OCI-LY1 (cell line): ENCODE measurements around the gene AKR1C2.
"Not testable (repeated sequence)": the region's sequence is repeated elsewhere in the genome, so short reads cannot be mapped to it uniquely, and the experiment has no call there.

Experiments used
- H2AFZ ChIP-seq: fragments of 200-600 bp; sonication (generic), shearing (Covaris generic); 2 replicates; pipeline ENCODE4 v1.6.0; 2014; ENCODE audit warnings: antibody characterized with exemption, mild to moderate bottlenecking, low read length
- H3F3A ChIP-seq: fragments of 200-600 bp; sonication (generic), shearing (Covaris generic); 2 replicates; pipeline ENCODE4 v1.6.0; 2014; ENCODE audit warnings: mild to moderate bottlenecking, antibody characterized with exemption, low read length, moderate library complexity; ENCODE audit not compliant: insufficient read depth
- H3K27ac ChIP-seq: fragments of 200-600 bp; sonication (generic); 2 replicates; pipeline ENCODE4 v1.5.1; 2014; ENCODE audit warnings: low read length, mixed run types, mild to moderate bottlenecking, low read depth; ENCODE audit not compliant: poor library complexity, severe bottlenecking
- H3K27me3 ChIP-seq: fragments of 200-600 bp; sonication (generic); 2 replicates; pipeline ENCODE4 v1.6.0; 2014; ENCODE audit warnings: antibody characterized with exemption, mild to moderate bottlenecking, low read length, moderate library complexity; ENCODE audit not compliant: insufficient read depth
- H3K36me3 ChIP-seq: fragments of 200-600 bp; sonication (generic); 2 replicates; pipeline ENCODE4 v1.6.1; 2014; ENCODE audit warnings: mild to moderate bottlenecking, antibody characterized with exemption, low read length, moderate library complexity, mixed read lengths; ENCODE audit not compliant: insufficient read depth
- H3K4me1 ChIP-seq: fragments of 200-600 bp; sonication (generic); 2 replicates; pipeline ENCODE4 v1.5.1; 2014; ENCODE audit warnings: mild to moderate bottlenecking, low read length, moderate library complexity; ENCODE audit not compliant: insufficient read depth, severe bottlenecking
- H3K4me2 ChIP-seq: fragments of 200-600 bp; sonication (generic), shearing (Covaris generic); 2 replicates; pipeline ENCODE4 v1.6.1; 2014; ENCODE audit warnings: low read length
- H3K4me3 ChIP-seq: fragments of 200-600 bp; sonication (generic); 2 replicates; pipeline ENCODE4 v1.5.1; 2014; ENCODE audit warnings: low read length, low read depth, mild to moderate bottlenecking, mixed read lengths; ENCODE audit not compliant: poor library complexity, severe bottlenecking
- H3K79me2 ChIP-seq: fragments of 200-600 bp; shearing (Covaris generic); 2 replicates; pipeline ENCODE4 v1.6.1; 2016; ENCODE audit warnings: mixed run types, low read length, mixed read lengths; ENCODE audit not compliant: insufficient read depth
- H3K9ac ChIP-seq: fragments of 200-600 bp; sonication (generic), shearing (Covaris generic); 2 replicates; pipeline ENCODE4 v1.6.1; 2014; ENCODE audit warnings: mild to moderate bottlenecking, low read length, mixed read lengths
- H3K9me2 ChIP-seq: fragments of 200-600 bp; sonication (generic), shearing (Covaris generic); 2 replicates; pipeline ENCODE4 v1.6.1; 2014; ENCODE audit warnings: low read depth, mild to moderate bottlenecking, low read length, mixed read lengths
- H3K9me3 ChIP-seq: fragments of 200-600 bp; shearing (Covaris generic); 2 replicates; pipeline ENCODE4 v1.6.1; 2014; ENCODE audit warnings: low read length, mixed read lengths
- H4K20me1 ChIP-seq: fragments of 200-600 bp; sonication (generic), shearing (Covaris generic); 2 replicates; pipeline ENCODE4 v1.6.0; 2016; ENCODE audit warnings: mild to moderate bottlenecking, low read length; ENCODE audit not compliant: insufficient read depth
- EZH2 ChIP-seq: fragments of 200-600 bp; sonication (generic), shearing (Covaris generic); IDR thresholded peaks from 2 replicates; pipeline ENCODE4 v1.8.0; 2017; ENCODE audit warnings: borderline replicate concordance, mixed run types, mild to moderate bottlenecking, antibody characterized with exemption, low read length, moderate library complexity, mixed read lengths
- TF ChIP-seq, protein P1 (sequence below): fragments of 200-600 bp; sonication (generic), shearing (Covaris generic); IDR thresholded peaks from 2 replicates; pipeline ENCODE4 v1.5.1; 2017; ENCODE audit warnings: mild to moderate bottlenecking, antibody characterized with exemption, low read length, moderate library complexity, mixed read lengths

The AKR1C2 gene

DNA sequence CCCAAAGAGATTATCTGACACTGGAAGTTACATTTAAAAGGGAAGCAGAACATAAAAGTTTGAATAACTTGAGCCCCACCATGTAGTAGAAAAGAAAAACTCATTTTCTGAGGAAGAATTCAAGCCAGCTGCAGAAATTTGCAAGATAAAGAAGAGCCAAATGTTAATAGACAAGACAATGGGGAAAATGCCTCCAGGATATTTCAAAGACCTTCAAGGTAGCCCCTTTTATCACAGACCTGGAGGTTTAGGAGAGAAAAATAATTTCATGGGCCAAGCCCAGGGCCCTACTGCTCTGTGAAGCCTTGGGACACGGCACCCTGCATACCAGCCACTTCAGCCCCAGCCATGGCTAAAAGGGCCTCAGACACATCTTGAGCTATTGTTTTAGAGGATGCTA lies 58.8 kb downstream of the AKR1C2 start:
- H3F3A ChIP-seq = no peaks in the 10 kb centered on the region
- H2AFZ ChIP-seq = no peak overlapping the region
- H3K79me2 ChIP-seq = no peaks in the 10 kb centered on the region
- no peaks in the 10 kb centered on the region for H3K9me2 ChIP-seq
- H3K9ac ChIP-seq = no peak overlapping the region
- H3K36me3 ChIP-seq = no peaks in the 10 kb centered on the region
- H4K20me1 ChIP-seq = no peaks in the 10 kb centered on the region
- no peaks in the 10 kb centered on the region for H3K9me3 ChIP-seq
- H3K4me3 ChIP-seq = no peak overlapping the region
- TF ChIP-seq, protein P1, sequence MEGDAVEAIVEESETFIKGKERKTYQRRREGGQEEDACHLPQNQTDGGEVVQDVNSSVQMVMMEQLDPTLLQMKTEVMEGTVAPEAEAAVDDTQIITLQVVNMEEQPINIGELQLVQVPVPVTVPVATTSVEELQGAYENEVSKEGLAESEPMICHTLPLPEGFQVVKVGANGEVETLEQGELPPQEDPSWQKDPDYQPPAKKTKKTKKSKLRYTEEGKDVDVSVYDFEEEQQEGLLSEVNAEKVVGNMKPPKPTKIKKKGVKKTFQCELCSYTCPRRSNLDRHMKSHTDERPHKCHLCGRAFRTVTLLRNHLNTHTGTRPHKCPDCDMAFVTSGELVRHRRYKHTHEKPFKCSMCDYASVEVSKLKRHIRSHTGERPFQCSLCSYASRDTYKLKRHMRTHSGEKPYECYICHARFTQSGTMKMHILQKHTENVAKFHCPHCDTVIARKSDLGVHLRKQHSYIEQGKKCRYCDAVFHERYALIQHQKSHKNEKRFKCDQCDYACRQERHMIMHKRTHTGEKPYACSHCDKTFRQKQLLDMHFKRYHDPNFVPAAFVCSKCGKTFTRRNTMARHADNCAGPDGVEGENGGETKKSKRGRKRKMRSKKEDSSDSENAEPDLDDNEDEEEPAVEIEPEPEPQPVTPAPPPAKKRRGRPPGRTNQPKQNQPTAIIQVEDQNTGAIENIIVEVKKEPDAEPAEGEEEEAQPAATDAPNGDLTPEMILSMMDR = no peak
- TF ChIP-seq EZH2 = no peak
- H3K4me1 ChIP-seq = no peaks in the 10 kb centered on the region
- H3K27ac ChIP-seq = no peak overlapping the region
- H3K4me2 ChIP-seq = no peak overlapping the region
- no peaks in the 10 kb centered on the region for H3K27me3 ChIP-seq

DNA sequence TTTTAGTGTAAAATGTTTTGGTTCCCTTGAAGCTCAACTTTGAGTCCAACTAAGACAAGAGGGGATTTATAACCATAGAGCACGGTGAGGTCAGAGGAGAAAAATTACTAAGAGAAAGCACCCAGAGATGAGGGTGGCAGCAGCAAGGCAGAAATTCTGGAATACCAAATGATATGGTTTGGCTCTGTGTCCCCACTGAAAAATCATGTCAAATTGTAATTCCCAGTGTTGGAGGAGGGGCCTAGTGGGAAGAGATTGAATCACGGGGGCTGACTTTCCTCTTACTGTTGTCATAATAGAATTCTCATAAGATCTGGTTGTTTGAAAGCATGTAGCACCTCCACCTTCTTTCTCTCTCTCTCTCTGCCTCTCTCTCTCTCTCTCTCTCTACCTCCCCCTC lies 59.8 kb downstream of the AKR1C2 start:
- no peak overlapping the region for H3K9ac ChIP-seq

GRCh38 chr10:4943416-4943815 lies 60.2 kb downstream of the AKR1C2 start:
- not testable (repeated sequence) for H3K4me2 ChIP-seq, H3K4me1 ChIP-seq, H3K27me3 ChIP-seq, H2AFZ ChIP-seq, H3K9ac ChIP-seq, H3F3A ChIP-seq, H3K27ac ChIP-seq, H3K9me3 ChIP-seq, H3K9me2 ChIP-seq, H4K20me1 ChIP-seq, H3K79me2 ChIP-seq, H3K4me3 ChIP-seq, H3K36me3 ChIP-seq

More for the DNA sequence above, 59.8 kb downstream of the AKR1C2 start:
- no peak overlapping the region for H2AFZ ChIP-seq
- H3K4me3 ChIP-seq = no peak overlapping the region
- TF ChIP-seq, protein P1 = no peak
- TF ChIP-seq EZH2 = no peak
- H3F3A ChIP-seq = no peaks in the 10 kb centered on the region
- H3K4me2 ChIP-seq = no peak overlapping the region
- H3K36me3 ChIP-seq = no peaks in the 10 kb centered on the region
- no peaks in the 10 kb centered on the region for H4K20me1 ChIP-seq
- H3K79me2 ChIP-seq = no peaks in the 10 kb centered on the region
- H3K9me2 ChIP-seq = no peaks in the 10 kb centered on the region
- H3K27me3 ChIP-seq = no peaks in the 10 kb centered on the region
- no peak overlapping the region for H3K27ac ChIP-seq
- H3K9me3 ChIP-seq = no peaks in the 10 kb centered on the region
- no peaks in the 10 kb centered on the region for H3K4me1 ChIP-seq

GRCh38 chr10:4942931-4943330 lies 60.7 kb downstream of the AKR1C2 start:
- not testable (repeated sequence) for H3F3A ChIP-seq, H2AFZ ChIP-seq, H3K4me1 ChIP-seq, H3K4me2 ChIP-seq, H4K20me1 ChIP-seq, H3K36me3 ChIP-seq, H3K27ac ChIP-seq, H3K9me2 ChIP-seq, H3K4me3 ChIP-seq, H3K9ac ChIP-seq, H3K9me3 ChIP-seq, H3K79me2 ChIP-seq, H3K27me3 ChIP-seq
